Nucleus accumbens (tissue), 56 donors: Measurements from ENCODE around the gene SUN1.

Experiments used
- DNase-seq, 56 donors: peaks; one replicate each; lab custom pipeline; 2025; lab: John Stamatoyannopoulos, UW

SUN1 gene

DNA sequence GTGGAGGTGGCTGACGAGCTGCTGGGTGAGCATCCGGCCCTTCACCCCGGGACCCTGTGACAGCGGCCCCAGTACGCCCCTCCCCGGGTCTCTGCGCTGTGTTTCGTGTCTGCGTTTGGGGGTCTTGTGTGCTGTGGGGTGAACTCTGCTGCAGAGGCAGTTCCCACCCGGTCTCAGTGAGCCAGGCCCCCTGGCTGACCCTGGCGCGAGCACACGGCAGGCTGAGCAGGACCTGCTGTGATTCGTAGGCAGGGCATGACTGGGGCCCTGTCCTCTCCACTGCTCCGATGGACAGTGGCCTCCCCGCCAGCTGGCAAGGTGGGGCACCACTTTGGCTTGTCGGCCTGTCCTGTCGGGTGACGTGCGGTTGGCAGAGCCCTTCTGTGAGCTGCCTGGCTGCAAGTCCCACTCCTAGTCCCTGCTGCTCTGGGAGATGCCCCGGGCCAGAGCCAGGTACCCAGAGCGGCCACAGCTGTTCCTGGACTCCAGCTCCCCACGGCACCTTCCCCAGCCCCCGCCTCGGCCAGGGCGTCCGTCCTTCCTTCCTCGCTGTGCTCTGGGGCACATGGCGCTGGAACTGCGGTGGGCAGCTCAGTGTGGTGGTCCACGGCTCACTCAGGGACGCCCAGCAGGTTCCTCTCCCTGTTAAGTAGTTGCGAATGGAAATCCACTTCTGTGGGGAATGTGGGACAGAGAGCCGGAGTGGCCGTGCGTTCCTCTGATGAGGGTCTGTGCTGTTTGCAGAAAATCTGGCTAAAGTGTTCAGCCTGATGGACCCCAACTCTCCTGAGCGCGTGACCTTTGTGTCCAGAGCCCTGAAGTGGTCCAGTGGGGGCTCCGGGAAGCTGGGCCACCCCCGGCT, 54.6 kb downstream of the SUN1 start:
- DNase-seq = no peak

DNA sequence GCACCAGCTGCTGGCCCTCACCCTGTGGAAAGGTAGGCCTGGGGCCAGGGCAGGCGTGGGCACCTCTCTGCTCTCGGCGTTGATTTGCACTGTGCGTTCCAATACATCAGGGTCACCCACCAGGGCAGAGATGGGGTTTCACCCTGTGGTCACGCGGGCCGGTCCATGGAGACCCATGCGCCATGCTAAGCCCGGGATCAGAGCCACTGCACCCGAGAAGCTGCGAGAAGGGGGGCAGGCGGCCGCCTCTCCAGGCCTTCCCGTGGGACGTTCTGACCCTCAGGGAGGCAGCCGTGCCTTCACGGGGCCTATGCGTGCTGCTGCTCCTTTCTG, 55.2 kb downstream of the SUN1 start:
- DNase-seq = no peak

DNA sequence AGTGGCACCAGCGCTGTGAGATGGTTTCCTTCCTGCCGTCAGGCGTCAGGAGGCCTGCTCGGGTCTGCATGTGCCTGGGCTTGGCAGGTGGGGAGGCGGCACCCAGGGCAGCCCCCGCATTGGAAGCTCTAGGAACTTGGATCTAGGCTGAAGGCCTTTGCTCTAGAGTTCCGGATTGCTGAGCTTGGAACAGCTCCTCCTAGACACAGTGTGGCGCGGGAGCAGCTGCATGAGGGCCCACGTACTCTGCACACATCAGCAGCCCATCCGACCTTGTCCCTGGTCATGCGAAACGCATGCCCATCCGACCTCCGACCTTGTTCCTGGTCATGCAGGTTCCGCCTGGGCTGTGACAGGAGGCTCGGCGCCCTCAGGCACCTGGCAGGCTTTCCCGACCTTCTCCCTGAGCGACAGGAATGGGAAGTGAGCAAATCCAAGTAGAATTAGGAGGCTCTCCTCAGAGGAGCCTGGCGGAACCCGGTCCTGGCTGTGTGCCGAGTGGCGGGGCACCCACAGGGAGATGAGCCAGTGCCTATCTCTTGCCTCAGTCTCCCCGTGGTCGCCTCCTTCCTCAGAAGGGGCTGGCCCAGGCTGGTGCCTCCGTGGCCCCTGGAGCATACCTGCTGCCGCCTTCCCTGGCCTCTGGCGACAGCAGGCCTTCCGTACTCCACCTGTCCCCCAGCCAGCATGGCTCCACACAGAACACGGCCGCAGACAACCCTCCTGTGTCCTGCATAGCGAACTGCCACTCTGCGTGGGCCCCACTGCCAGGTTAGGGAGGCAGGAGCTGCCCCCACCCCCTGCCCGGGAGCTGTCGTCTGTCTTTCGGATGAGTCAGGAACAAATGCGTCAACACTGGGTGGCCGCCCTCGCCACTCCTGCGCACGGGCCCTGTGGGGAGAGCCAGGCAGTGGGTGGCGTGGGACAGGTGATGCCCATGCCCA, 56.1 kb downstream of the SUN1 start:
- DNase-seq = peak in 22 of 56 donors; percentile 18 to 82 (median 42)

DNA sequence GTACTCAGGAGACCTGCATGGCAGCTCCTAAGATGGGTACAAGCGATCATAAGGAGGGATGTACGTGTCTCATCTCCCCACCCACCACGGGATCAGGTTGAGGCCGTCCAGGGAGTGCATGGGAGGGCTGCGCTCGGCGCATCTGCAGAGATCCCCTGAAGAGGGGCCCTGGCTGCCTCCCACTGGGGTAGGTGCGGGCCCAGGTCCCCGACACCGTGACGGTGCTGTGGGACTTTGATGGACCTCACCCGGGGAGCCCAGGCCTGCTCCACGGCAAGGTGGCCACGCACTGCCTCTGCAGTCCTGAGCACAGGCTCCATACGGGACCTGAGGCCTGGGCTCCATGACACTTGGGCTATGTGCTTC, 56.7 kb downstream of the SUN1 start:
- no peak for DNase-seq

GRCh38 chr7:889391-889790, 57.1 kb downstream of the SUN1 start:
- DNase-seq = no peak

DNA sequence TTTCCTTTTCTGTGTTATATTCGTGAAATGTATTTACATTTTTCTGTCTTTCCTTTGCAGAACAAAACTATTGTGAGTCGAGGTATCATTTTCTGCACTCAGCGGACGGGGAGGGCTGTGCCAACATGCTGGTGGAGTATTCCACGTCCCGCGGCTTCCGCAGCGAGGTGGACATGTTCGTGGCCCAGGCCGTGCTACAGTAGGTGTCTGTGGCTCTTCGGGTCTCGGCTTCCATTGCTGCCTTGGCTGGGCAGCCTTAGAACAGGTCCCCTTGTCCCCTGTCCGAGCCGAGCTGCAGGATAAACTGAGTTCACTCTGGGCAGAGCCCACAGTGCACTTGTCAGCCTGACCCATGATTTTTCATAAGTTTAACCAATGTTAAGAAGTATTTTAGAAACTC, 58.6 kb downstream of the SUN1 start:
- DNase-seq = no peak

- DNase-seq = no peak
Observed at GRCh38 chr7:891291-891690, 59.0 kb downstream of the SUN1 start.

DNA sequence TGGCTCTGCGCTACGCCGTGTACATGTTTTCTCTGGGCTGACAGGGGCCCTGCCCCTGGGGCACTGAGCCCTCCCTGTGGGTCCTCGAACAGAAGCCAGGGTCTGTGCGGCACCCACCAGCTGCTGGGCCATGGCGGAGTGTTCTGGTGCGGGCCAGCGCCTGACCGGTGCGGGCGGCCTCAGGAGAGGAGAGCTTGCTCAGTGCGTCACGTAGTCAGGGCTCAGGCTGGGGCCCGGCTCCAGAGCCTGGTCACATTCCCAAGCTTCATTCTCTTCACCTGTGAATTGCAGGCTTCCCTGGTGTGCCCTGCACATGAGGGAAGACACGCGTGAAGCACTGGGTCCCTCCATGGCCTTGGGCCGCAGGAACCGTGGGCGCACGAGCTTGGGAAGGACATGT, 59.5 kb downstream of the SUN1 start:
- no peak for DNase-seq

GRCh38 chr7:892648-893593, 60.6 kb downstream of the SUN1 start:
- no peak for DNase-seq

DNA sequence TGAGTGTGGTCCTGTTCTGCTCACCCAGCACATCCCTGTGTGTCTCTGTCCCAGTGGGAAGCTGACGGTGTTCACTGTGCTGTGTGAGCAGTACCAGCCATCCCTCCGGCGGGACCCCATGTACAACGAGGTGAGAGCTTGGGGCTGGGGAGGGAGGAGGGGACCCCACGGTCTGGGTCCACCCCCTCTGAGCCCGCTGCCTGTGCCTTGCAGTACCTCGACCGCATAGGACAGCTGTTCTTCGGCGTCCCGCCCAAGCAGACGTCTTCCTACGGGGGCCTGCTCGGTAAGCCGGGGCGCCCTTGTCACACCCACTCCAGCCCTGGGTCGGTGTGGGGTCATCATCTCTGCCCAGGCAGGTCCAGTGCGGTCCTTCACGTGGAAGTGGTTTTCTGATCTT, 61.4 kb downstream of the SUN1 start:
- no peak for DNase-seq

GRCh38 chr7:894164-894867, 62.0 kb downstream of the SUN1 start:
- peak in 1 of 56 donors; percentile 22 for DNase-seq

GRCh38 chr7:894927-895450, 62.7 kb downstream of the SUN1 start:
- no peak for DNase-seq

DNA sequence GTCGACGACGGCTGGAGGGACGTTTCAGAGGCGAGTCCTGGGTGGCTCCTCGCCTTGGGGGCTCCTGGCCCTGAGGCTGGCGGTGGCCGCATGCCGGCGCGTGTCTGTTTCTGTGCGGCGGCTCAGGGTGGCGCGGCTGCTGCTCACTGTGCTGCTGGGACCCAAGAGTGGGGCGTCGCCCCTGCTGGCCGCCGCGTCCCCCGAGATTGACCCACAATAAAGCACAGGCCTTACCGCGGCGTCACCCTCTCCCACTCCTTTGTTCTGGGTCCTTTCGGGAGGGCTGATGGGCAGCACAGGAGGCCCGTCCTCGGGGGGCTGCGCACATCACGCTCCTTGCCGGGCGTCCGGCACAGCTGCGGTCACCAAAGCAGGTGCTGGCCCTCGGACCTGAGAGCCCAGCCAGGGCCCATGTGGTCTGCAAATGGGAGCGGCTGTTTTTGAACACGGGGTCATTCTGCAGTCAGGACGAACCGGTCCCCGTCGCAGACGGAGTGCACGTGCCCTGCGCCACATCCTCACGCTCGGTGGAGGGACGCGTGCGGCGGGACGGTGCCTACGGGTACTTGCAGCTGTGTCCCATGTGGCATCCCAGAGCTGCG, 63.3 kb downstream of the SUN1 start:
- DNase-seq = no peak

- DNase-seq = no peak
Observed at GRCh38 chr7:896346-897075, 64.2 kb downstream of the SUN1 start.

GRCh38 chr7:897086-897485, 64.8 kb downstream of the SUN1 start:
- no peak for DNase-seq

DNA sequence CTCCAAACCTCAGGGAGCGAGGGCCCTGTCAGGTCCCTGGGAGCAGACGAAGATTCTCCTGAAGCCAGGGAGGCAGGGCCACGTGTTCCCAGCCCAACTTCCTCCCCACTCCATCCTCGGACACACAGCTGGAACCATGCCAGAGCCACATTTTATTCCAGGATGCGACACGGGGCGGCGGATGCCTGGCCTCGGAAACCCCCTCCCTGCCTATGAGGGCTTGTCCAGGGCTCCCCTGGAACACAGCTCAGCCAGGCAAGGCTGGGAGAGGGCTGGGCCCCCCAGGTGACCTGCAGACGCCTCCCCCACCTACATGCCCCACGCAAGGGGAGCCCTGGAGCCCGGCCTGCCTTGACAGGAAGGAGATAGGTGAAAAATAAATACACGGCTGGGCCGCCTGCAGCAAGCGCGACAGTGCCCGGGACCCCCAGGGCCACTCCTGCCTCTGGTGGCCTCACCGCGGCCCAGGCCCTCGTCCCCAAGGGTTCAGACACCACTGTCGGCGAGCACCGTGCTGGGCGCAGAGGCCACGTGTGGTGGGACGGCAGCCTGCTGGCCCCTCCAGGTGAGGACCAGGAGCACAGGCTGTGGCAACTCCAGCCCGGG, 65.6 kb downstream of the SUN1 start:
- no peak for DNase-seq

DNA sequence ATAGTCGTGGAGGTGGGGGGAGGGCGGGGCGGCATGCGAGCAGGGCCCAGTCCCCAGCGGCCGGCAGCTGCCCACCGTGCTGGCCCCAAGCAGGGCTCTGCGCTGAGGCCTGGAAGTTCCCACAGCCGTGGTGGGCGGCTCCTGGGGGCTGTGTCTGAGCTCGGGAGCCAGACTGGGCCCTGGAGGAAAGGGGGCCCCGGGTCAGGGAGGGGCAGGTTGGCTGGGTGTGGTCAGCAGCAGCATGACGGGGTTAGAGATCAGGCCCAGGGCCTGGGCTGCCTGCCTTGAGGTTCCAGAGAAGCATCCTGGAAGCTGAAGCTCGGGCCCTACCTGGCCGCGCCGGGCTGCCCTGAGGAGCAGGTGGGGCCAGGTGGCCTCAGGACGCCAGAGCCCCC, 66.2 kb downstream of the SUN1 start:
- DNase-seq = no peak
